TTC549 (cell line): ENCODE data around the gene AKAP13.
"Not testable (repeated sequence)": the region's sequence is repeated elsewhere in the genome, so short reads cannot be mapped to it uniquely, and the experiment has no call there.

Source experiments
- FAIRE-seq: peaks from 2 replicates; lab custom pipeline; 2012; peaks lifted over from hg19 to GRCh38; lab: Jason Lieb, UNC

The AKAP13 gene

GRCh38 chr15:85571780-85572179 lies 191.4 kb downstream of the AKAP13 start:
- FAIRE-seq, result no peak

- FAIRE-seq, result no peak
Measured at GRCh38 chr15:85576392-85576791, 196.0 kb downstream of the AKAP13 start.

- no peak for FAIRE-seq
Measured at GRCh38 chr15:85578941-85579701, 198.7 kb downstream of the AKAP13 start.

GRCh38 chr15:85579957-85580694 lies 199.7 kb downstream of the AKAP13 start:
- FAIRE-seq, result no peak

GRCh38 chr15:85580879-85581278 lies 200.5 kb downstream of the AKAP13 start:
- FAIRE-seq, result no peak

GRCh38 chr15:85581495-85581894 lies 201.1 kb downstream of the AKAP13 start:
- FAIRE-seq, result no peak

DNA sequence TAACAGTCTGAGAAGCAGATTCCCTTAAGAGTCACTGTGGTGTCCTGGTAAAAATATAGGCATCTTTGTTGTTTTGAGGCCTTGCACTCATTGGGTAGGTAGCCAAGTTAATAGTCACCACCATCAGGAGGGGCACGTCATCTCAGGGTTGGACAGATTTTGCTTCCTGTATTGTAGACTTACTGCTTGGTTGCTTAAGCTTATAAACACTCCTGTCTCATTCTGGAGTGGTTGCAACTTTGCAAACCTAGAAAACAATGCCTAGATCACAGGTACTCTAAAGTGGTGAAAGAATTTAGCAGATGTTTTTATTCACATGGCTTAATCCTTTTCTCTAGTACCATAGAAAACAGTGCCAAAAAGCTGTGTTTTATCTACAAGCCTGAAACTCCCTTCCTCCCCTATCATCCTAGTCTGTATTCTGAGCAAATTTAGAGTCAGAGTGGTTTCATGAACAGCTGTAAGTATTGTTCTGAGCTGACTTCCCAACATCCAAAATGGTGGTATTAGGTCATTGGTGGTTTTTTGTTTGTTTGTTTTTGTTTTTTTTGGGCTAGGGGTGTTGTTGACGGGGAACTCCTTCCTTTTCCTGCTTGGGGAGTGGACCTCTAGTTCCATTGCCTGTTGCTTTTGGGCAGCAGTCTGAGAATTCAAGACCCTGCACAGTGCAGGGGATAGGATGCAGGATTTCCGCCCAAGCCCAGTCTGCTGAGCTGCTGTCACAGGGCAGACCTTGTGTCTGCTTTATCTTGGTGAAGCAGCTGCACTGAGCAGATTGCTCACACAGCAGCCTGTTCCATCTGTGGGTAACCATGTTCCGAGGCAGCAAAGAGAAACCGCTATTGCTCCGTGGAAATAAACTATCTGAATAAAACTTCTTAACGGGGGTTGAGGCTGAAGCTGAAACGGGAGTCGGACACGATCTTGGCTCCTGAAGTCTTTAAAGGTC lies 202.0 kb downstream of the AKAP13 start:
- FAIRE-seq, result no peak

GRCh38 chr15:85583442-85583841 lies 203.0 kb downstream of the AKAP13 start:
- FAIRE-seq, result no peak

- no peak for FAIRE-seq
Measured at GRCh38 chr15:85583923-85584390, 203.6 kb downstream of the AKAP13 start.

GRCh38 chr15:85584872-85585271 lies 204.5 kb downstream of the AKAP13 start:
- no peak for FAIRE-seq

GRCh38 chr15:85586196-85586595 lies 205.8 kb downstream of the AKAP13 start:
- FAIRE-seq, result not testable (repeated sequence)

DNA sequence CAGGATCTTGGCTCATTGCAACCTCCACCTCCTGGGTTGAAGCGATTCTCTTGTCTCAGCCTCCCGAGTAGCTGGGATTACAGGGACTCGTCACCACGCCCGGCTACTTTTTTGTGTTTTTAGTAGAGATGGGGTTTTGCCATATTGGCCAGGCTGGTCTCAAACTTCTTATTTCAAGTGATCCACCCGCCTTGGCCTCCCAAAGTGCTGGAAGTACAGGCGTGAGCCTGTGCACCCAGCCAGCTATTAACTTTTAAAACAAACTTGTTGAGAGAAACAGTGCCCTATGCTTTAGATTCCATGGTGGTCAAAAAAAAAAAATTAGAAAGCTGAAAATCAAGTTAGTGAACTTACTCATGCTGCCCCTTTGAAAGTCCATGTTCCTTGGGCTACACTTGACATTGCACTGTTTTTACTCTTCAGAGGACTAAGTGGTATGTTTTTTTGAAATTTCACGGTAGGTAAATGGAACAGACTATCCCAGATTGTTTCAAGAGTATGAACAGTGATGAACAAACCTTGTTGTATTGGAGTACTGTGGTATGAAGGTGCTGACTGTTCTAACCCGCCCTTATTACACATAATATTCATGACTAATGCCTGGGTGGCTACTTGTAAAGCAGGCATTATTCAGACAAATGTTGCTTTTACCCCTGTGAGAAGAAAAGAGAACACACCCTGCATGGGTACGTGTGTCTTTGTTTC lies 207.5 kb downstream of the AKAP13 start:
- no peak for FAIRE-seq

DNA sequence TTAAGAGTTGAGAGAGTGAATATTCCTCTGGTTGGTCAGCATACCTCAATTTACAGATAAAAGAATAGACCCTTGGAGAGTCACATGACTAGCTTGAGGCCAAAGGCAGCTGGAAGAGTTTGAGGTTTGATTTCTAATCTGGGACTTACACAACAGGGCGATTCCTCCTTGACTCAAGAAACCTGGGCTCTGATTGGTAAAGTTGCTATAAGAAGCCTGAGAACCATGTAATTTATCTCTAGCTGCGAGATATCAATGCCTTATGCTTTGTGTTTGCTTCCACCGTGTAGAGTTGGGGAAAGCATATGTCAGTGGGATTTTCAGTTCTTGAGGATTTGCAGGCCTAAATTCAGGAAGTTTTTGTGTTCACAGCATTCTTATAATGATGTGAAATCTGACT lies 208.3 kb downstream of the AKAP13 start:
- FAIRE-seq, result no peak

DNA sequence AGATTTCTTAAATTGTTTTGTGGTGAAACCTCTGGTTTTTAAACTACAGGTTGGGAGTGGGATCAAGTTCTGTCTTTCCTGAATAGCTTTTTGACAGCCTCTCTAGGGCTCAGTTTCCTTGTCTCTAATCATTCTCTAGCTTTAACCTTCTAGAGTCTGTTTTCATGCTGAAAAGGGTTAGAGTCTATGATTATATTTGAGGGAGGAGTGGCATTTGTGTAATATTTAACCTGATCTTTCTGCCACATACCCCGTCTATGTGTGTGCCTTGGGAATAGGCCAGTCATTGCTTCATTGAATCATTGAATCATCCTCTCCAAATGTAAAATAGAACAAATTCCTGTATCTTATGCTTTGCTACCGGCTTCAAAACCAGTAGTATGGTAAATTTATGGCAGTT lies 209.4 kb downstream of the AKAP13 start:
- no peak for FAIRE-seq

DNA sequence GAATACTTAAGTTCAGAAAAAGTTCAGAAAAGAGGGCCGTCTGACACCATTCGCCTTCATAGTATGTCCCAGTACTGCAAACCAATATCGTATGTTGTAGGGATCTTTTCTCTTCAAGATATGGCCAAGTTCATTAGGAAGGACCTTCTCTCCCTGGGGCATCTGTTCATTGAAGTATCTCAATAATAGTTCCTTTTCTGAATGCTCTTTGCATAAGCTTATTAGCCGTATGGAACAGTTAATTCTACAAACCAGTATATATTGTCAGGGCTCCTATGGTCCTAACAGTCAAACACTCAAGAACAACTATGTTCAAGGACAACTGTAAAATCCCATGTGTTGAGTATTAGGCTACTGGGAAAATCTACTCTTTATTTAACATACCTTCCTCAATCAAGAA lies 211.2 kb downstream of the AKAP13 start:
- FAIRE-seq, result no peak

DNA sequence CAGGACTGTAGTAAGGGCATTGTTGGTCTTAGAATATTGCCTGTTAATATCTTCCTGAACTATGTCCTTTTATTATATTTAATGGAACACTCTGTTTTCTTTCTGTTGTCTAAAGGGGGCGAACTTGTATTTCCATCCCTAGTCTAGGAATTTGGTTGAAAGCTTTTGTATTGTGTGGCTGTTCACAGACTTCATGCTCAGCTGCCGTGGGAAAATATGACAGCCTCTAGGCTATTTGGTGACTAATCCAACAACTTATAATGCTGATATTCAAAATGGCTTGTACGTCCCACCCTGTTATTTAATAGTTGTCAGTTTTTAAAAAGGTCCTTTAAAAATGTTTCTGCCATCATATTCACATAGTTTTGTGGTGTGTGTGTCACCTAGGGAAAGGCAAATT lies 211.7 kb downstream of the AKAP13 start:
- no peak for FAIRE-seq

DNA sequence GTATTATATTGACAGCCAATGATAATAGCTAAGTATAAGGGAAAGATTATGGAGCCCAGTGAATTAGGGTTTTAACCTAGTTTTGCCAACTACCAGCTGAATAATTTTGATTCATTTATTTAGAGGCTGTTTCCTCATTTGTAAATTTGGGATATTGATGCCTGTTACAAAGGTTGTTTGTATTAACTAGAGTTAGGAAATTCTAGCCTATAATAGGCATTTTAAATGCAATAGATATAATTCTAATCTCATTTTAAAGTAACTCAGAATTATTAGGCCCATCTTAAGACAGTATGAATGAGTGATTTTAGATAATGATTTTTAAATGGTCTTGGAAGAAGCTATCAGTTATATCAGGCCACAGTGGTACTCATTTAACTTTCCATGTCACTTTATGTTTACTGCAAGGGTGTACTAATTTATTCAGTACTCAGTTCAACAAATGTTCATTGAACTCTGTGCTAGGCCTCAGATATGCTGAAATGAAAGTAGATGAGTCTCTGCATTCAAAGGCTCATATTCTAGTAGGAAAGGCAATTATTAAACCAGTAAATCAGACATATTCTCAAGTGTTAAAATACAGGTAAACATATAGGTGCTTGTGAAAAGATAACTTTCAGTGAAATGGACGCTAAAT lies 213.5 kb downstream of the AKAP13 start:
- FAIRE-seq, result no peak

GRCh38 chr15:85595804-85596536 lies 215.6 kb downstream of the AKAP13 start:
- FAIRE-seq, result no peak

DNA sequence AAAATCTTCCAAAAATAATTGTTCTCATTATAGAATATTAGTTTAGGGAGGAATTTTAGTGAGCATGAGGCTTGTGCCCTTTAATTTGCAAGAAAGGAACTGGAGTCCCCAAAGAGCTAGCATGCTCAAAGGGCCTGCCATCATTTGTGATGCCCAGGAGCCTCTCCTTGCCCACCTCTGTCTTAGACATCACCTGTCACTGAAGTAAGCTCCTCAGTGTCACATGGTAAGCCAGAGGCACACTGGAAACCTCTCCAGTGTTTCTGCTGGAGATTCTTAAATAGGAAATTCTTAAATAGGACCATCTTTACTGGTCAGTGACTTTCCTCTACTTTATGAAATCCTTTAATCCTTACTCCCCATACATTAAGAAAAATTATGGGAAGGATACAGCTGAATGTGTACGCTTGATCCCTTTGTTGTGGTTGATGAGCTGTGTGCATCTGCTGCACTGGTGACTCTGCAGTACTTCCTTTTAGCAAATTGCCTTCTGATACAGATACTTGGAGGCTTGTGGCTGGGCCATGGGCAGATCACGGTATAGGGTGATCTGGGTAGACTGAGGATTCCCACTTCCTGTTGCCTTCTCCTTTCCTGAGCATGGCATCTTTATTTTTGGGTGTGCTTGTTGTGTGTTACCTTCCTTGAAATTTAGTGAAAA lies 216.9 kb downstream of the AKAP13 start:
- FAIRE-seq, result no peak

DNA sequence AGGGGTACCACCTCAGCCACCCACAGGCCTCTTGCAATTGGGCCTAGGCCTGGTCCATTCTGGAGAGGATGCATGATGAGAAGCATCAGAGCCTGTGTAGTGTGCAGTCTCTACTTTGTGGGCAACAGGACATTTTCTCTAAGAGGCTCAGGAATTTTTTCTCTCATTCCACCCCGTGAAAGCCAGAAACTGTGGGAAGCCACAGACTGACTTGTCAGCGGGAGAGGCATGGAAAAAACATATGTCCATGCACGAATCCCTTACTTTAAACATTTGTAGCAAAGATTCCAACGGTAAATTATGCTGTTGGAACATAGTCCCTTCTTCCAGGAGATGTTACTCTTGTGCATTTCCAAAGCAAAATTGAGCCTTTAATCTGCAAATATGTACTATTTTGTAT lies 217.8 kb downstream of the AKAP13 start:
- FAIRE-seq, result no peak
